Measurements from ENCODE around the gene PDGFB.

DNA sequence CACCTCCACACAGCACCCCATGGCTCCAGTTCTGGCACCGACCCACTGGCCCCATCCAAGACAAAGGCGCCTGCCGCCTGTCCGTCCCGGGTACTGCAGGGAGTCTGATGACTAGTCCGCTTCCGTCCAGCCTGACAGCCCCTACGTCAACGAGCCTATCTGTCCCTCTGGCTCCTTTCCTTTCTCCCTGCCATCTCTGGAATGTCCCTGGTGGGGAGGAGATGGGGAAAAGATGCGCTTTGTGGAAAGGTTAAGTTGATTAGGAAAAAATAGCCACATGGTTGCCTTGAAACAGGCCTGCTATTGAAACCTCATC, 10.4 kb downstream of the PDGFB start:
- TF ChIP-seq, protein P1, sequence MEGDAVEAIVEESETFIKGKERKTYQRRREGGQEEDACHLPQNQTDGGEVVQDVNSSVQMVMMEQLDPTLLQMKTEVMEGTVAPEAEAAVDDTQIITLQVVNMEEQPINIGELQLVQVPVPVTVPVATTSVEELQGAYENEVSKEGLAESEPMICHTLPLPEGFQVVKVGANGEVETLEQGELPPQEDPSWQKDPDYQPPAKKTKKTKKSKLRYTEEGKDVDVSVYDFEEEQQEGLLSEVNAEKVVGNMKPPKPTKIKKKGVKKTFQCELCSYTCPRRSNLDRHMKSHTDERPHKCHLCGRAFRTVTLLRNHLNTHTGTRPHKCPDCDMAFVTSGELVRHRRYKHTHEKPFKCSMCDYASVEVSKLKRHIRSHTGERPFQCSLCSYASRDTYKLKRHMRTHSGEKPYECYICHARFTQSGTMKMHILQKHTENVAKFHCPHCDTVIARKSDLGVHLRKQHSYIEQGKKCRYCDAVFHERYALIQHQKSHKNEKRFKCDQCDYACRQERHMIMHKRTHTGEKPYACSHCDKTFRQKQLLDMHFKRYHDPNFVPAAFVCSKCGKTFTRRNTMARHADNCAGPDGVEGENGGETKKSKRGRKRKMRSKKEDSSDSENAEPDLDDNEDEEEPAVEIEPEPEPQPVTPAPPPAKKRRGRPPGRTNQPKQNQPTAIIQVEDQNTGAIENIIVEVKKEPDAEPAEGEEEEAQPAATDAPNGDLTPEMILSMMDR (IDR thresholded peaks at IDR 0.05) = no peak
- TF ChIP-seq, protein P2, sequence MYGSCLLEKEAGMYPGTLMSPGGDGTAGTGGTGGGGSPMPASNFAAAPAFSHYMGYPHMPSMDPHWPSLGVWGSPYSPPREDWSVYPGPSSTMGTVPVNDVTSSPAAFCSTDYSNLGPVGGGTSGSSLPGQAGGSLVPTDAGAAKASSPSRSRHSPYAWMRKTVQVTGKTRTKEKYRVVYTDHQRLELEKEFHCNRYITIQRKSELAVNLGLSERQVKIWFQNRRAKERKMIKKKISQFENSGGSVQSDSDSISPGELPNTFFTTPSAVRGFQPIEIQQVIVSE (CRISPR knock-in tag; IDR thresholded peaks at IDR 0.05; ENCODE audit: borderline replicate concordance) = no peak
- TF ChIP-seq, protein P3, sequence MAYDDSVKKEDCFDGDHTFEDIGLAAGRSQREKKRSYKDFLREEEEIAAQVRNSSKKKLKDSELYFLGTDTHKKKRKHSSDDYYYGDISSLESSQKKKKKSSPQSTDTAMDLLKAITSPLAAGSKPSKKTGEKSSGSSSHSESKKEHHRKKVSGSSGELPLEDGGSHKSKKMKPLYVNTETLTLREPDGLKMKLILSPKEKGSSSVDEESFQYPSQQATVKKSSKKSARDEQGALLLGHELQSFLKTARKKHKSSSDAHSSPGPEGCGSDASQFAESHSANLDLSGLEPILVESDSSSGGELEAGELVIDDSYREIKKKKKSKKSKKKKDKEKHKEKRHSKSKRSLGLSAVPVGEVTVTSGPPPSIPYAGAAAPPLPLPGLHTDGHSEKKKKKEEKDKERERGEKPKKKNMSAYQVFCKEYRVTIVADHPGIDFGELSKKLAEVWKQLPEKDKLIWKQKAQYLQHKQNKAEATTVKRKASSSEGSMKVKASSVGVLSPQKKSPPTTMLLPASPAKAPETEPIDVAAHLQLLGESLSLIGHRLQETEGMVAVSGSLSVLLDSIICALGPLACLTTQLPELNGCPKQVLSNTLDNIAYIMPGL (CRISPR knock-in tag; IDR thresholded peaks at IDR 0.05) = no peak
- TF ChIP-seq, protein P4, sequence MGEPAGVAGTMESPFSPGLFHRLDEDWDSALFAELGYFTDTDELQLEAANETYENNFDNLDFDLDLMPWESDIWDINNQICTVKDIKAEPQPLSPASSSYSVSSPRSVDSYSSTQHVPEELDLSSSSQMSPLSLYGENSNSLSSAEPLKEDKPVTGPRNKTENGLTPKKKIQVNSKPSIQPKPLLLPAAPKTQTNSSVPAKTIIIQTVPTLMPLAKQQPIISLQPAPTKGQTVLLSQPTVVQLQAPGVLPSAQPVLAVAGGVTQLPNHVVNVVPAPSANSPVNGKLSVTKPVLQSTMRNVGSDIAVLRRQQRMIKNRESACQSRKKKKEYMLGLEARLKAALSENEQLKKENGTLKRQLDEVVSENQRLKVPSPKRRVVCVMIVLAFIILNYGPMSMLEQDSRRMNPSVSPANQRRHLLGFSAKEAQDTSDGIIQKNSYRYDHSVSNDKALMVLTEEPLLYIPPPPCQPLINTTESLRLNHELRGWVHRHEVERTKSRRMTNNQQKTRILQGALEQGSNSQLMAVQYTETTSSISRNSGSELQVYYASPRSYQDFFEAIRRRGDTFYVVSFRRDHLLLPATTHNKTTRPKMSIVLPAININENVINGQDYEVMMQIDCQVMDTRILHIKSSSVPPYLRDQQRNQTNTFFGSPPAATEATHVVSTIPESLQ (CRISPR knock-in tag; IDR thresholded peaks at IDR 0.05) = no peak
- no peak for TF ChIP-seq SP1 (CRISPR knock-in tag; conservative IDR thresholded peaks at IDR 0.05)
- no peak for TF ChIP-seq ESRRA (CRISPR knock-in tag; IDR thresholded peaks at IDR 0.05; ENCODE audit: borderline replicate concordance)
- TF ChIP-seq, protein P5, sequence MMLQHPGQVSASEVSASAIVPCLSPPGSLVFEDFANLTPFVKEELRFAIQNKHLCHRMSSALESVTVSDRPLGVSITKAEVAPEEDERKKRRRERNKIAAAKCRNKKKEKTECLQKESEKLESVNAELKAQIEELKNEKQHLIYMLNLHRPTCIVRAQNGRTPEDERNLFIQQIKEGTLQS (CRISPR knock-in tag; conservative IDR thresholded peaks at IDR 0.05) = no peak
- TF ChIP-seq, protein P6, sequence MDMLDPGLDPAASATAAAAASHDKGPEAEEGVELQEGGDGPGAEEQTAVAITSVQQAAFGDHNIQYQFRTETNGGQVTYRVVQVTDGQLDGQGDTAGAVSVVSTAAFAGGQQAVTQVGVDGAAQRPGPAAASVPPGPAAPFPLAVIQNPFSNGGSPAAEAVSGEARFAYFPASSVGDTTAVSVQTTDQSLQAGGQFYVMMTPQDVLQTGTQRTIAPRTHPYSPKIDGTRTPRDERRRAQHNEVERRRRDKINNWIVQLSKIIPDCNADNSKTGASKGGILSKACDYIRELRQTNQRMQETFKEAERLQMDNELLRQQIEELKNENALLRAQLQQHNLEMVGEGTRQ (CRISPR knock-in tag; IDR thresholded peaks at IDR 0.05) = no peak
- TF ChIP-seq NR3C1 (CRISPR knock-in tag; conservative IDR thresholded peaks at IDR 0.05; ENCODE audit: low read depth) = no peak
- TF ChIP-seq EMX1 (CRISPR knock-in tag; IDR thresholded peaks at IDR 0.05) = no peak
- no peak for TF ChIP-seq IRF2 (CRISPR knock-in tag; IDR thresholded peaks at IDR 0.05; ENCODE audit: borderline replicate concordance, low read depth)
- no peak for TF ChIP-seq MYBL2 (CRISPR knock-in tag; IDR thresholded peaks at IDR 0.05)
- no peak for TF ChIP-seq ZNF423 (CRISPR knock-in tag; IDR thresholded peaks at IDR 0.05)

All from WTC11 (cell line).